GM21717 (cell line): ENCODE measurements around the gene CDHR4.
"Not testable (repeated sequence)": the region's sequence is repeated elsewhere in the genome, so short reads cannot be mapped to it uniquely, and the experiment has no call there.

ENCODE experiments used
- ATAC-seq: cut with Tn5 transposase; IDR thresholded peaks from one replicate; pipeline ENCODE4 v1.9.1; 2021; ENCODE audit warnings: mild to moderate bottlenecking, moderate library complexity; ENCODE audit not compliant: unreplicated experiment

The CDHR4 gene

DNA sequence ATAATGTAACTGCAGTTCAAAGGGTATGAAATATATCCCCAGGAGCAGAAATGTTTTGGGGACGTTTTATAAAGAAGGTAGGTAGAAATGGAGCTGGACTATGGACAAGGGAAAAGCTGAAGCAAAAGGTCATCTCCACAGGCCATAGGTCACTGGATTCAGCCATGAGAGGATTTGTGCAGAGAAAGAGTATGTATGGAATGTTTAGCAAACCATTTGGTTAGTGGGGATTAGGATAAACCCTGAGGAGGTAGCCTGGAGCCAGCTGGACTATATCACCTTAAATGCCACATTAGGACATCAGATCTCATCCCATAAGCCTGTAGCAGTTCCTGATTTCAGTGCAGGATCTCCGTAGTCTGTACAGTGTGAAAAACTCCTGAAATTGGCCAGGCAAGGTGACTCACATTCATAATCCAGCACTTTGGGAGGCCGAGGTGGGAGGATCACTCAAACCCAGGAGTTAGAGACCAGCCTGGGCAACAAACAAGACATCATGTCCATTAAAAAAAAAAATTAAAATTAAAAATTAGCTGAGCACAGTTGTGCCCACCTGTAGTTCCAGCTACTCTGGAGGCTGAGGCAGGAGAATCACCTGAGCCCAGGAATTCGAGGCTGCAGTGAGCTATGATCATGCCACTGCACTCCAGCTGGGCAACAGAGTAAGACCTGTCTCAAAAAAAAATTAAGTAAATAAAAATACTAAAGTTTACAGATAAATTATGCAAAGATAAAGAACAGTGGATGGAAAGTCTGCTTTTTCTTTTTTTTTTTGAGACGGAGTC is 18.1 kb downstream of the CDHR4 start:
- no peak for ATAC-seq

DNA sequence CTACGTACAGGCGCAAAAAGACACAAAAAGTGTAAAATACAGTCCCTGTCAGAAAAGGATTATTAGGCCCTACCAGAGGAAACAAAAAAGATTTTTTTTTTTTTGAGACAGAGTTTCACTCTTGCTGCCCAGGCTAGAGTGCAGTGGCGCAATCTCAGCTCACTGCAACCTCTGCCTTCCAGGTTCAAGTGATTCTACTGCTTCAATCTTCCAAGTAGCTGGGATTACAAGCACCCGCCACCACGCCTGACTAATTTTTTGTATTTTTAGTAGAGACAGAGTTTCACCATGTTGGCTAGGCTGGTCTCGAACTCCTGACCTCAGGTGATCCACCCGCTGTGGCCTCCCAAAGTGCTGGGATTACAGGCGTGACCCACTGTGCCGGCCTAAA is 18.7 kb downstream of the CDHR4 start:
- ATAC-seq: not testable (repeated sequence)

DNA sequence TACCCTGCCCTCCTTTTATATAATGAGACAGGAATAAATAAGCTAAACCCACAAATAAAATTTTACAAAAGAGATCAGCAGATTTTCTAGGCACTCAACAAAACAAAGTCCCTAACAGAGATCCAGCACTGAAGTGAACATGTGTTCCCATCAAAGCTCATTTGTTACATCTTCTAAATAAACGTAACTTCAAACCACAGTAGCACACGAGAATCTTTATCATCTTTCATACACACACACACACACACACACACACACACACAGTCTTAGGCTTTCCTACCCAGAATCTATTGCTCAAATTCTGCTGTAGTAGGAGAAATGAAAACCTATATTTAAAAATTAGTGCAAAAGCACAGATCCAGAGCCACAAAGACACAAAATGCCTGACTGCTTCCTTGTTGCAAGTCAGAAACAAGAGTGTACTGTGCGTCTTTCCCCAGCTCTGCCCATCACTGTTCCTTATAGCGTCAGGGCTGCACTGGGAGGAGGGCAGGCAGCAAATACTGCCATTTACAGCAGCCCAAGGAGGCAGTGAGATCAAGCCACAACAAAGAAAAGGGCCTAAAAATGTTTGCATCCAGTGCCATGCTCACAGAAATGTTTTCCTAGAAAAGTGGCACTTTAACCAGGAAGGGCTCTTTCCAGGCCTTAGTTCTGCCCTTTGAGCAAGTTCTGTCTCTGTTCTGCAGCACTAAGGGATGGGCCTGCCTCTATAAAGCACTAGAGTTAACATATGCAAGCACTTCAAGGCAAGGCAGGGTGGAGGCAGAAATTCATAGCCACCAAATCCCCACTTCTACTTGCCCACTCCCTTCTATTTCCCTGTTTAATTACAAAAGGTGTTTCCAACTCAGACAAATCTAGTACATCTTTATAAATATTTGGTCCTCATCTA is 19.3 kb downstream of the CDHR4 start:
- ATAC-seq: no peak

DNA sequence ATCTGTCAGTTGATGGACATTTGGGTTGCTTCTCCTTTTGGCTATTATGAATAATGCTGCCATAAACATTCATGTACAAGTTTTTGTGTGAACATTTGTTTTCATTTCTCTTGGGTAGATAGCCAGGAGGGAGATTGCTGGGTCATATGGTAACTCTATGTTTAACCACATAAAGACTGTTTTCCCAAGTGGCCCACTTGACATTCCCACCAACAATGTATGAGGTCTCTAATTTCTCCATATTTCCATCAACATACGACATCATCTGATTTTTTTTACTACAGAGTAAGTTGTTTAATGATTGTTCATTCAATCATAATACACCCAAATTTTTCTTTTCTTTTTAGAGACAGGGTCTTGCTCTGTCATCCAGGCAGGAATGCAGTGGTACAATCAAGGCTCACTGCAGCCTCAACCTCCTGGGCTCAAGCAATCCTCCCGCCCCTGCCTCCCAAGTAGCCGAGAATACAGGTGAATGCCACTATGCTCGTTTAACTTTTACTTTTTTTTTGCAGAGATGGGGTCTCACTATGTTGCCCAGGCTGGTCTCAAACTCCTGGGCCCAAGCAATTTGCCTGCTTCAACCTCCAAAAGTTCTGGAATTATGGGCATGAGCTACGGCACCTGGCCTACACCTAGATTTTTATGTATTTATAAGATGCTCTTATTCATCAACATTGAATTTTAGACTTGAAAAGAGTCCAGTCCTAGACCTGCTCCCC is 20.2 kb downstream of the CDHR4 start:
- no peak for ATAC-seq

DNA sequence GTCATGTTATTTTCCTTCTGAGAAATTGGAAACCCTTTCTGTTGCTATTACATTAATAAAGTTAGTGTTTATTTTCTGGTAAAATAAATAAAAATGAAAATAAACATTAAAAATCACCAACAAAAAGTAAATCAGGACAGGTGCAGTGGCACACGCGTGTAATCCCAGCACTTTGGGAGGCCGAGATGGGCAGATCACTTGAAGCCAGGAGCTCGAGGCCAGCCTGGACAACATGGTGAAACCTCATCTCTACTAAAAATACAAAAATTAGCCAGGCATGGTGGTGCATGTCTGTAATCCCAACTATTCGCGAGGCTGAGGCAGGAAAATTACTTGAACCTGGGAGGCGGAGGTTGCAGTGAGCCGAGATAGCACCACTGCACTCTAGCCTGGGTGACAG is 23.6 kb downstream of the CDHR4 start:
- ATAC-seq: not testable (repeated sequence)

DNA sequence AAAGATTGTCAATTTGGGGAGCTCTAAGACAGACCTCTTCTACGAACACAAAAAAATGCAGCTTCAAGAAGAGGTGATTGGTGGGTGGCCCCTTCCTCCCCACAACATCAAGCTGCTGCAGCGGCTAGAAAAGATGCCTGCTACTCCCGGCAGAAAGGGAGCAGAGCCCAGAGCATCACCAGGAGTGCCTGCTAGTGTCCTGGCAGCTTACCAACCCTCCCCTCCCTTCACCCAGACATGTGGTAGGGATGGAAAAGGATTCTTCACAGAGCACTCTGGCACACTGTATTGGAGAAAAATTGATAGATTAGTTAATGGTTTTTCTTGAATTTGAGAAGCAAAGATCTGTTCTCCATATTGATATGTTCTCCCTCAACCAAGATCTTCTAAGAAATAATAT is 24.1 kb downstream of the CDHR4 start:
- no peak for ATAC-seq

DNA sequence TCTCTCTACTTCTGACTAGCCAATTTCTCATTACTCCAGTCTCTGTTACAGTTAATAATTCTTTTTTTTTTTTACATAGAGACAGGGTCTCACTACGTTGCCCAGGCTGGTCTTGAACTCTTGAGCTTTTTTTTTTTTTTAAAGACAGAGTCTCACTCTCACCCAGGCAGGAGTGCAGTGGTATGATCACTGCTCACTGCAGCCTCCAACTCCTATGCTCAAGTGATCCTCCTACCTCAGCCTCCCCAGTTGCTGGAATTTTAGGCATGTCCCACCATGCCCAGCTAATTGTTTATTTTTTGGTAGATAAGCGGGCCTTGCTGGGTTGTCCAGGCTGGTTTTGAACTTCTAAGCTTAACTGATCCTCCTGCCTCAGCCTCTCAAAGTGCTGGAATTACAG is 27.0 kb downstream of the CDHR4 start:
- no peak for ATAC-seq

DNA sequence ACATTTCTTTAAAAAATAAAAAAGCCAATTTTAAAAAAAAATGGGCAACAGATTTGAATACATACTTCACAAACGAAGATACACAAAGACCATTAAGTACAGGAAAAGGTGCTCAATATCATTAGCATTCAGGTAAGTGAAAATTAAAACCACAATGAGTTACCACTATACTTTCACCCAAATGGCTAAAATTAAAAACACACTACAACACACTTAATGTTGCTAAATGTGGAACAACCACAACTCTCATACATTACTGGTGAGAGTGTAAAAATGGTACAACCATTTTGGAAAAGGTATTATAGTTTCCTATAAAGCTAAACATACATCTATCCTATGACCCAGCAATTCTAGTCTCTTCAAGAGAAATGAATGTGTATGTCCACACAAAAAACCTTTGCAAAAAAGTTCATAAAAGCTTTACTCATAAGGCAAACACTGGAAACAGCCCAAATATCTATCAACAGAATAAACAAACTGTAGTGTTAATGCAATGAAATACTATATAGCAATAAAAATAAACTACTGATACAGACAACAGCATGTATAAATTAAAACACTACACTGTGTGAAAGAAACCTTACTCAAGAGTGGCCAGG is 28.2 kb downstream of the CDHR4 start:
- no peak for ATAC-seq

DNA sequence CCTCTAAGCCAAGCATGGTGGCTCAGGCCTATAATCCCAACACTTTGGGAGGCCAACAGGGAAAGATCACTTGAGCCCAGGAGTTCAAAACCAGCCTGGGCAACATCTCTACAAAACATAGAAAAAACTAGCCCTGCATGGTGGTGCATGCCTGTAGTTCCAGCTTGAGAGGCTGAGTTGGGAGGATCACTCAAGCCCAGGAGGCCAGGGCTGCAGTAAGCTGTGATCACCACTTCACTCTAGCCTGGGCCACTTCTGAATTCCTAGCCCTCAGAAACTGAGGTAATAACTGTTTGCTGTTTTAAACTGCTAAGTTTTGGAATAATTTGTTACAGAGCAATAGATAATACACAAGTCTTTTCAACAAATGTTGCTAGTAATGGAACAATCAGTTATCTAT is 29.7 kb downstream of the CDHR4 start:
- ATAC-seq: no peak

DNA sequence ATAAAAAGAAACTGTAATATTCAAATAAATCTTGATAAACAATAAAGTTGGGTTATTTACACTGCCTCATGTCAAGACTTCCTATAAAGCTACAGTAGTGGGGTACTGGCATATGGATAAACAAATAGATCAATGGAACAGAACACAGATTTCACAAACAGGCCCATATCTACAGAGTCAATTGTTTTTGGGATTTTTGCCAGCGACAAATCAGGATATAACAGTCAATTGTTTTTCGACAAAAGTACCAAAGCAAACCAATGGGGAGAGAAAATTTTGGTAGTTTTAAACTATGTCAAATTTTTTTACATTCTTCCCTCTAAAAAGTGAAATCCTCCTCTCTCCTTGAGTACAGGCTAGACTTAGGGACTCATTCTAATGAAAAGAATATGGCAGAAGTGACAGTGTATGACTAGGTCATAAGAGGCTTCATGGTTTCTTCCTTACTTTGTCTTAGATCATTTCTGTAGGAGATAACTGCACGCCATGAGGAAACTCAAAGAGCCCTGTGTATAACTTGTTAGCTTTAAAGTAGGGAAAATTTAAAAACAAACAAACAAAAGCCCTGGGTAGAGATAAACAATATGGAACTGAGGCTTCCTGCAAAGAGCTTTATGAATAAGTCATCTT is 30.3 kb downstream of the CDHR4 start:
- no peak for ATAC-seq

DNA sequence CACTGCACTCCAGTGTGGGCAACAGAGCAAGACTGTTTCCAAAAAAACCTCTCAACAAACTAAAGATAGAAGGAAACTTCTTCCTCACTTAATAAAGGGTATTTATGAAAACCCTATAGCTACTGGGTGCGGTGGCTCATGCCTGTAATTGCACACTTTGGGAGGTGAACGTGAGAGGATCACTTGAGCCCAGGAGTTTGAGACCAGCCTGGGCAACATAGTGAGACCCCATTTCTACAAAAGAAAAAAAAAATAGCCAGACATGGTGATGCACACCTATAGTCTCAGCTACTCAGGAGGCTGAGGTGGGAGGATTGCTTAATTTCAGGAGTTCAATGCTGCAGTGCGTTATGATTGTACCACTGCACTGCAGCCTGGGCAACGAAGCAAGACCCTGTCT is 35.7 kb downstream of the CDHR4 start:
- ATAC-seq: no peak

DNA sequence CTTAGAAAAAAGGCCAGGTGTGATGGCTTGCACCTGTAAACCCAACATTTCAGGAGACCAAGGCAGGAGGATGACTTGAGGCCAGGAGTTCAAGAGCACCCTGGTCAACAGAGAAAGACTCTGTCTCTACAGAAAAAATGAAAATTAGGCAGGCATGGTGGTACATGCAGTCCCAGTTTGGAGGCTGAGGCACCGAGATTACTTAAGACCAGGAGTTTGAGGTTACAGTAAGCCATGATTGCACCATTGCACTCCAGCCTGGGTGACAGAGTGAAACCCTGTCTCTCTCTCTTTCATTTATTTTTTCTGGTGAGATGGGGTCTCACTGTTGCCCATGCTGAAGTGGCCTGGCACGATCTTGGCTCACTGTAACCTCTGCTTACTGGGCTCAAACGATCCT is 38.0 kb downstream of the CDHR4 start:
- no peak for ATAC-seq

DNA sequence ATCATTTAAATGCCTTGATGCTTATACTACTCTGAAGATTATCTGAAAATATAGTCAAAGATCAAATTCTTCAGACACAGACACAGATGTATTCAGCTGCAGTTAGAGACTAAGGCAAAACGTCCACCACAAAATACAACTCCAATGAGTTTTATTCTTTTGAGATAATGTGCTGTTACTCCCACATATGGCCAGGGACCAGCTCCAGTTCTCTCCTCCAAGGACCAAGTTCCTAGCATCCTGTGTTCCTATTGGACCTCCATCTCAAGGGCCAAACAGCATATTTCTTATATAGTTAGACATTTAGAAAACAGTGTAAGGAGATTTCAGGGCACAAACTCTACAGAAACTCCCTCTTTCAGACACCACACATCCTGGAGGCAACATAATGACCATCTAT is 40.4 kb downstream of the CDHR4 start:
- no peak for ATAC-seq

DNA sequence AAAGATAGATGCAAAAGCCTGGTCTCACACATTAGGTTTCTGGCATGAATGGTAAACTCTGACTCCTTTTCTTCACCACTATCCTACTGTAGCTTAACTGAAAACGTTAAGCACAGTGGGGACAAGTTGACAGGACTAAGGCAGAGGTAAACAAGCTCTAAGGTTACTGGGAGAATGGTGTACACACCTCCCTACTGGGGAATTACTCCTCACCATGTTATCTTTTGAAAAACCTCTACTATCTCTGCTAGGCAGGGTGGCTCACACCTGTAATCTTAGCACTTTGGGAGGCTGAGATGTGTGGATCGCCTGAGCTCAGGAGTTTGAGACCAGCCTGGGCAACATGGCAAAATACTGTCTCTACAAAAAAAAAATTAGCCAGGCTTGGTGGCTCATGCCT is 42.5 kb downstream of the CDHR4 start:
- ATAC-seq: no peak

DNA sequence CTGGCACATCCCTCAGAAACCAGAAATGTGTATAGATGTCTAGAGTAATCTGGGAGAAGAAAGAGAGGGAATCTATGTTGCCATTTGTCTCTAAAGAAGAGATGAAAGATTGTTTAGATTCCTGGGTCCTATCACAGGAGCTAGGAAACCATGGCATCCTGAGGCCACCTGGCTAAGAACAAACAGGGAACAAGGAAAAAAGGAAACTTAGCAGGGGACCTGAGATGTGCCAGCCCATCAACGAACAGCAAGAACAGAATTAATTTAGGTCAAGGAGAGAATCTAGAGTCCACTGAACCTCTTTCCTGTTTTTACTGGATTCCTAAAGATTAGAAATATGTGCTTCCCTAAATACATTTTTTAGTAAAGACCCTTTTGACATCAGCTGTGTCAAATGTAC is 43.6 kb downstream of the CDHR4 start:
- ATAC-seq: no peak

DNA sequence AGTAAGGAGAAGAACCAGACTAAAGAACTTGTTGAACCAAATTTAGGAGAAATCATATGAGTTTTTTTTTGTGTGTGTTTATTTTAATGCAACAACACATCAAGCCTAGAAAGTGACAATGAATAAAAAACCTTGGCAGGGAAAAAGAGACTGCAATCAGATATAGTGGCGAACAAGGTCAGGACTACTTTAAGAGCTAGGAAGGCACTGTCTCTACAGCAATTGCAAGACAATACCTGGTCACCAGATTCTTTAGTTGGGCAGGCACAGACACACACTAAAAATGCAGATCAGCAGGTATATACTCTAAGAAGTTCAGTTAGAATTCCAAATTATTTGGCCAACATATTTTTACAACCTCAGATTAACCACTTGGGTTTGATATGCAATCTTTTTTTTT is 45.1 kb downstream of the CDHR4 start:
- no peak for ATAC-seq

DNA sequence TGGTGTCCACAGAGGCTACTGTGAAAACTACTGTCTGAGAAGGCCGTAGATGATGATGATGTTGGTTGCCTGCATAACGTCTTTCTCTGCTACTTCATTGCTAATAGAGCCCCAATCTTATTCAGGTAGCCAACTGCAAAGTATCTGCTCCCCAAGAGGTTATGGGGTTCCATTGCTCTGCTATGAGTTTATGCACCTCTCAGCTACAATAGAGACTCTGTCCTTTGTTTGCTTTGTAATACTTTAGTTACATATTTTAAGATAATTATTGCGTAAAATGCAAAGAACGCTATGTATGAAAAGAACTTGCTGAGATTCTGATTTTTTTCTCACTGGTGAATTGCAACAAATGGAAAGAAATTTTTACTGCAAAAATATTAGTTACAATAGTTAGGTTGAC is 48.2 kb downstream of the CDHR4 start:
- ATAC-seq: no peak

DNA sequence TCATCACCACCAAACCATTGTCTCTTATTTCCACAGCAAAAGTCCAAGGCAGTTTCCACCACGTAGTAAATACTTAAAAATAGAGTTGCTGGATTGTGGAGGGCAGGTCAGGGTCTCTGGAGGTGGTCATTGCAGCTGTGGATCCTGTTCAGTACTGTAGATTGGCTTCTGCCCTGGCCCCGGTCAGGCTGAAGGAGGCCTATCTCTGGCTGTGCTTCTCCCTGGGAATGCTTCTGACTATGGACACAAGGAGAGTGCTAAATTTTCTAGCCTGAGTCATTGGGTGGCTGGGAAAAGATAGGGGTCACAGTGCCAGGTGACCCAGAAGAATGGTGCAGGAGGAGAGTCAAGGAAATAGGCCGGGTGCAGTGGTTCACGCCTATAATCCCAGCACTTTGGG is 49.6 kb downstream of the CDHR4 start:
- ATAC-seq: no peak

DNA sequence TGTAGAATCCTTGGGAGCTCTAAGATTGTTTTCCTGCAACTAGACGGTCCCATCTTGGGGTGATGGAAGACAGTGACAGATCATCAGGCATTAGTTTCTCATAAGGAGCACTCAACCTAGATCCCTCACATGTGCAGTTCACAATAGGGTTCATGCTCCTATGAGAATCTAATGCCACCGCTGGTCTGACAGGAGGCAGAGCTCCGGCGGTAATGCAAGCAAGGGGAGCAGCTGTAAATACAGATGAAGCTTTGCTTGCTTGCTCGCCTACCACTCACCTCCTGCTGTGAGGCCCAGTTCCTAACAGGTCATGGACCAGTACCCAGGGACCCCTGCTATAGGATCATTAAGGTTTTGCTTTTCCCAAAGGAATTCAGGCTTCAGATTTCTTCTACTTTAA is 50.8 kb downstream of the CDHR4 start:
- not testable (repeated sequence) for ATAC-seq

DNA sequence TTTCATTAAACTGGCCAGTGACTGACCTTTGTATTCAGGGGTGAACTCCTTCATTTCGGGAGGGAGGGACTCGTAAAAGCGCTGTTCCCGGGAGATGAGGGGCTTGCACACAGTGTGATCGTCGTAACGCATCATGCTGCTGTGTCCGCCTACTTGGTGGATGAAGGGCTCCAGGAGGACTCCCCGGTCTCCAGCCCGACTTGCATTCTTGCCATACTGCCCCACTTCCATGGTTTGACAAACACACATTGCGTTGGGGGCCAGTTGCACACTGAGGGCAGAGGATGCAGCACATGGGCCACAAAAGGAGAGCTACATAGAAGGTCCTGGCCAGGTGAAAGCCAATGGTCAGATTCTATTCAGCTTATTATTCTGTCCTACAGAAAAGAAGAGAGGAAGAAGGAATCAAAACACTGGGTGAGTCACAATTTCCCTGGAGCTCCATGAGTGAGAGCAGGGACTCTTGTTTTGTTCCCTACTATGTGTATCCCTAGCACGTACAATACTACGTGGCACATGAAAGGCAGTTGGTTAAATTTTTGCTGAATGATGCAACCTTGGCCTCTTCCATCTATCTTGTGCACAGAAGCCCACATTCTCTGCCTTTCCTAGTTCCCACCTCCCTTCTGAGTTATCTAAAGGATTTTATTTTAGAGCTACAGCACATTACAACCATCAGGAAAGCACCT is 51.7 kb downstream of the CDHR4 start:
- no peak for ATAC-seq
